ENCODE data around the gene ZBTB20. TPM values are rescaled to one million over a fixed set of nuclear protein-coding genes. Genes with fewer than 3 reads are reported as not detected.

The ZBTB20 gene
- polyA plus RNA-seq, 3 donors, result 1.3 to 3.2 (median 2.0) TPM

GRCh38 chr3:115090712-115091111 is 56.4 kb downstream of the ZBTB20 start:
- H4K20me1 ChIP-seq (ENCODE audit: insufficient read depth, low read length), result no peaks in the 10 kb centered on the region
- no peaks in the 10 kb centered on the region for H3K4me1 Mint-ChIP-seq
- H3K27me3 Mint-ChIP-seq (ENCODE audit: low read depth in 3 of 3), result no peaks in the 10 kb centered on the region
- peaks cover 0 to 2% of the 10 kb centered on the region in 2 donors for H3K36me3 Mint-ChIP-seq
- TF ChIP-seq CTCF (IDR thresholded peaks at IDR 0.05), result no peak
- no peaks in the 10 kb centered on the region for H3K4me1 ChIP-seq (ENCODE audit: control insufficient read depth in 1 of 2, insufficient read depth in 2 of 2, low read length in 2 of 2)
- H3K27ac ChIP-seq (ENCODE audit: low read depth in 1 of 2, low read length in 2 of 2), result no peak overlapping the region
- no peak overlapping the region for H2AFZ ChIP-seq (ENCODE audit: insufficient read depth, low read depth, low read length, poor library complexity, severe bottlenecking)
- H3K27me3 ChIP-seq (ENCODE audit: control insufficient read depth in 2 of 2, insufficient read depth in 2 of 2, low read length in 2 of 2), result no peaks in the 10 kb centered on the region
- H3K9me3 Mint-ChIP-seq, result no peaks in the 10 kb centered on the region
- H3K4me3 ChIP-seq (replicated peaks in 1 of 3; ENCODE audit: low read depth in 2 of 3, low read length in 3 of 3), result no peak overlapping the region
- H3K79me2 ChIP-seq (ENCODE audit: insufficient read depth, low read length), result no peaks in the 10 kb centered on the region
- H3K4me3 Mint-ChIP-seq, result no peak overlapping the region
- no CpG with 5 or more reads among the region's 1 CpG for WGBS (ENCODE audit: insufficient coverage)
- no peak overlapping the region for H3K9ac ChIP-seq (ENCODE audit: insufficient read depth, low read length, poor library complexity, severe bottlenecking)
- no peak overlapping the region for H3K4me2 ChIP-seq (replicated peaks; ENCODE audit: extremely low read depth, low read length, poor library complexity, severe bottlenecking)
- DNase-seq, result no peak
- H3K36me3 ChIP-seq (replicated peaks in 1 of 2; ENCODE audit: control insufficient read depth in 1 of 2, insufficient read depth in 2 of 2, low read length in 2 of 2), result no peaks in the 10 kb centered on the region
- intact Hi-C loops (cut with micrococcal nuclease), result no loop called here
- H3K9me3 ChIP-seq (replicated peaks in 1 of 2; ENCODE audit: control insufficient read depth in 1 of 2, insufficient read depth in 1 of 2, low read length in 2 of 2), result no peaks in the 10 kb centered on the region
- no peak overlapping the region for H3K27ac Mint-ChIP-seq

- no peak overlapping the region for H3K9ac ChIP-seq (ENCODE audit: insufficient read depth, low read length, poor library complexity, severe bottlenecking)
- no peak for DNase-seq
- H3K27me3 ChIP-seq (ENCODE audit: control insufficient read depth in 2 of 2, insufficient read depth in 2 of 2, low read length in 2 of 2), result no peaks in the 10 kb centered on the region
- H3K4me1 ChIP-seq (ENCODE audit: control insufficient read depth in 1 of 2, insufficient read depth in 2 of 2, low read length in 2 of 2), result no peaks in the 10 kb centered on the region
- H3K27ac ChIP-seq (ENCODE audit: low read depth in 1 of 2, low read length in 2 of 2), result no peak overlapping the region
- H3K4me3 ChIP-seq (replicated peaks in 1 of 3; ENCODE audit: low read depth in 2 of 3, low read length in 3 of 3), result no peak overlapping the region
- no peaks in the 10 kb centered on the region for H3K4me1 Mint-ChIP-seq
- no peaks in the 10 kb centered on the region for H3K9me3 ChIP-seq (replicated peaks in 1 of 2; ENCODE audit: control insufficient read depth in 1 of 2, insufficient read depth in 1 of 2, low read length in 2 of 2)
- WGBS (ENCODE audit: insufficient coverage), result no CpG with 5 or more reads among the region's 2 CpGs
- TF ChIP-seq CTCF (IDR thresholded peaks at IDR 0.05), result no peak
- H3K4me3 Mint-ChIP-seq, result no peak overlapping the region
- H3K27ac Mint-ChIP-seq, result no peak overlapping the region
- intact Hi-C loops (cut with micrococcal nuclease), result no loop called here
- no peaks in the 10 kb centered on the region for H3K36me3 ChIP-seq (replicated peaks in 1 of 2; ENCODE audit: control insufficient read depth in 1 of 2, insufficient read depth in 2 of 2, low read length in 2 of 2)
- no peaks in the 10 kb centered on the region for H3K27me3 Mint-ChIP-seq (ENCODE audit: low read depth in 3 of 3)
- no peaks in the 10 kb centered on the region for H3K79me2 ChIP-seq (ENCODE audit: insufficient read depth, low read length)
- no peak overlapping the region for H3K4me2 ChIP-seq (replicated peaks; ENCODE audit: extremely low read depth, low read length, poor library complexity, severe bottlenecking)
- no peak overlapping the region for H2AFZ ChIP-seq (ENCODE audit: insufficient read depth, low read depth, low read length, poor library complexity, severe bottlenecking)
- no peaks in the 10 kb centered on the region for H4K20me1 ChIP-seq (ENCODE audit: insufficient read depth, low read length)
- H3K36me3 Mint-ChIP-seq, result peaks cover 0 to 2% of the 10 kb centered on the region in 2 donors
- H3K9me3 Mint-ChIP-seq, result no peaks in the 10 kb centered on the region
These were observed 57.6 kb downstream of the ZBTB20 start for GRCh38 chr3:115089481-115089880.

Measured in CD14-positive monocyte (primary cell).